AG09309 (cell line): ENCODE data around the gene CST7.

Source experiments
- DNase-seq: peaks from one replicate; pipeline ENCODE4 v3.0.0-alpha.2; 2010; ENCODE audit warnings: low read depth
- H3K4me3 ChIP-seq: 2 replicates; pipeline ENCODE4 v1.5.1; 2011; ENCODE audit warnings: mild to moderate bottlenecking, low read depth, low read length, moderate library complexity; ENCODE audit not compliant: control insufficient read depth
- TF ChIP-seq, protein P1 (sequence below): IDR thresholded peaks from 2 replicates; pipeline ENCODE4 v1.5.1; 2011; ENCODE audit warnings: mild to moderate bottlenecking, low read depth, low read length, inconsistent platforms; ENCODE audit not compliant: insufficient read depth, control insufficient read depth; ENCODE audit errors: missing control alignments

The CST7 gene

GRCh38 chr20:25003002-25003401 lies 53.9 kb downstream of the CST7 start:
- DNase-seq = no peak
- TF ChIP-seq, protein P1, sequence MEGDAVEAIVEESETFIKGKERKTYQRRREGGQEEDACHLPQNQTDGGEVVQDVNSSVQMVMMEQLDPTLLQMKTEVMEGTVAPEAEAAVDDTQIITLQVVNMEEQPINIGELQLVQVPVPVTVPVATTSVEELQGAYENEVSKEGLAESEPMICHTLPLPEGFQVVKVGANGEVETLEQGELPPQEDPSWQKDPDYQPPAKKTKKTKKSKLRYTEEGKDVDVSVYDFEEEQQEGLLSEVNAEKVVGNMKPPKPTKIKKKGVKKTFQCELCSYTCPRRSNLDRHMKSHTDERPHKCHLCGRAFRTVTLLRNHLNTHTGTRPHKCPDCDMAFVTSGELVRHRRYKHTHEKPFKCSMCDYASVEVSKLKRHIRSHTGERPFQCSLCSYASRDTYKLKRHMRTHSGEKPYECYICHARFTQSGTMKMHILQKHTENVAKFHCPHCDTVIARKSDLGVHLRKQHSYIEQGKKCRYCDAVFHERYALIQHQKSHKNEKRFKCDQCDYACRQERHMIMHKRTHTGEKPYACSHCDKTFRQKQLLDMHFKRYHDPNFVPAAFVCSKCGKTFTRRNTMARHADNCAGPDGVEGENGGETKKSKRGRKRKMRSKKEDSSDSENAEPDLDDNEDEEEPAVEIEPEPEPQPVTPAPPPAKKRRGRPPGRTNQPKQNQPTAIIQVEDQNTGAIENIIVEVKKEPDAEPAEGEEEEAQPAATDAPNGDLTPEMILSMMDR = no peak
- no peak overlapping the region for H3K4me3 ChIP-seq

DNA sequence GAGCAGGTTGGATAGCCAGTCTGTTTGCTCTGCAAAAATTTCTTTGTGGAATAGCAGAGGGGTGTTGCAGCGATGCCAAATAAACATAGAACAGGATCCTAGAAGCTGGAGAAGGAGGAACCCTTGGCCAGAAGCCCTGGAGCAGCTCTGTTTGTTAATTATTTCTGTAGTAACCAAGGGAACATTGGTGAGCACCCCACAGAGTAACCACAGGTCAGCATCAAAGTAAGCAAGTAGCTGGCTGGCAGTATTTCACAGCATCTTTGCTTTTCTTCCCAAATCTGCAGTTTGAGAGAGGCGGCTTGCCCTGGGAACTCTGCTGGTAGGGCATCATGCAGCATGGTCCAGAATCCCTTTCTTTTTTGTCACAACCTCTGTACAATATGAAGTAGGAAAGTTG lies 56.2 kb downstream of the CST7 start:
- TF ChIP-seq, protein P1 = no peak
- no peak overlapping the region for H3K4me3 ChIP-seq
- no peak for DNase-seq

GRCh38 chr20:25005661-25006060 lies 56.6 kb downstream of the CST7 start:
- TF ChIP-seq, protein P1 = no peak
- H3K4me3 ChIP-seq = no peak overlapping the region
- DNase-seq = no peak

GRCh38 chr20:25006431-25007167 lies 57.5 kb downstream of the CST7 start:
- DNase-seq = no peak
- TF ChIP-seq, protein P1 = no peak
- H3K4me3 ChIP-seq = no peak overlapping the region

GRCh38 chr20:25007491-25008305 lies 58.6 kb downstream of the CST7 start:
- no peak overlapping the region for H3K4me3 ChIP-seq
- no peak for DNase-seq
- TF ChIP-seq, protein P1 = no peak

DNA sequence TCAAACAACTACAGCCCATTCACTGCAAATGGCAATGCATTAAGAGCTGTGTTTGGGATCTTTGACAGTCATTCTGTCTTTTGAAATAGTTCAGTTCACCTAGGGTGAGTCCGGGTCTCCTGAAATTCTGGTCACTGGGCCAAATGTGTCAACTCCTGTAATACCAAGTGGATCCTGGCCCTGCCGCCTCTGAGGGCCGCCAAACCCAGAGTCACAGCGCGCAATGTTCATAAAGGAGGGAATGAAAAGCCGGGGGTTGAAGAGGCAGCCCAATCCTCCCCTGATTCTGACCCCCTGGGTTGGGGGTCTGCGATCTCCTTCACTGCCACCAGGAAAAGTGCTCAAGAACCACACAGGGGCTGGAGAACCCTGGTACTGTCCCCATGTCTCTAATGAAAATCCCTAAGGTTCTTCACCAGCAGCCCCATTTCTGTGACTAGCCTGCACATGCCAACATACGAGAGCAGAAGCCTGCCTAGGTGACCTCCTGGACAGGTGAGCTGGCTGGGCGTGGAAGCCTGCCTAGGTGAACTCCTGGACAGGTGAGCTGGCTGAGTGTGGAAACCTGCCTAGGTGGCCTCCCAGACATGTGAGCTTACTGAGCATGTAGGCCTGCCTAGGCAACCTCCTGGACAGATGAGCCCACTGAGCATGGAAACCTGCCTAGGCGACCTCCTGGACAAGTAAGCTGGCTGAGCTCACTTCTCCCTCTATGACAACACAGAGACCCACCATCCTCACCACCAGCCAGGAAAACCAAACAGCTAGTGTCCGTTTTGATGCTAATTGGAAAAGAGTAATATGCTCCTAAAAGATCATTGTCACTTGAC lies 59.5 kb downstream of the CST7 start:
- no peak overlapping the region for H3K4me3 ChIP-seq
- TF ChIP-seq, protein P1 = no peak
- no peak for DNase-seq
